ENCODE measurements around the gene GDF11.
"Not testable (repeated sequence)": the region's sequence is repeated elsewhere in the genome, so short reads cannot be mapped to it uniquely, and the experiment has no call there.

GDF11 gene

GRCh38 chr12:55741931-55742680 is 816 bp upstream of the GDF11 start:
- DNase-seq (ENCODE audit: low read depth, low spot score): no peak

GRCh38 chr12:55743406-55744339 is 751 bp downstream of the GDF11 start:
- DNase-seq (ENCODE audit: low read depth, low spot score): peak; percentile 76

- peak; percentile 43 for DNase-seq (ENCODE audit: low read depth, low spot score)
Measured at GRCh38 chr12:55744340-55745030, 1.6 kb downstream of the GDF11 start.

- peak; percentile 98 for DNase-seq (ENCODE audit: low read depth, low spot score)
Measured at GRCh38 chr12:55745361-55746173, 2.6 kb downstream of the GDF11 start.

- DNase-seq (ENCODE audit: low read depth, low spot score): no peak
Measured at GRCh38 chr12:55746174-55746912, 3.4 kb downstream of the GDF11 start.

GRCh38 chr12:55746913-55747231 is 4.0 kb downstream of the GDF11 start:
- DNase-seq (ENCODE audit: low read depth, low spot score): no peak

DNA sequence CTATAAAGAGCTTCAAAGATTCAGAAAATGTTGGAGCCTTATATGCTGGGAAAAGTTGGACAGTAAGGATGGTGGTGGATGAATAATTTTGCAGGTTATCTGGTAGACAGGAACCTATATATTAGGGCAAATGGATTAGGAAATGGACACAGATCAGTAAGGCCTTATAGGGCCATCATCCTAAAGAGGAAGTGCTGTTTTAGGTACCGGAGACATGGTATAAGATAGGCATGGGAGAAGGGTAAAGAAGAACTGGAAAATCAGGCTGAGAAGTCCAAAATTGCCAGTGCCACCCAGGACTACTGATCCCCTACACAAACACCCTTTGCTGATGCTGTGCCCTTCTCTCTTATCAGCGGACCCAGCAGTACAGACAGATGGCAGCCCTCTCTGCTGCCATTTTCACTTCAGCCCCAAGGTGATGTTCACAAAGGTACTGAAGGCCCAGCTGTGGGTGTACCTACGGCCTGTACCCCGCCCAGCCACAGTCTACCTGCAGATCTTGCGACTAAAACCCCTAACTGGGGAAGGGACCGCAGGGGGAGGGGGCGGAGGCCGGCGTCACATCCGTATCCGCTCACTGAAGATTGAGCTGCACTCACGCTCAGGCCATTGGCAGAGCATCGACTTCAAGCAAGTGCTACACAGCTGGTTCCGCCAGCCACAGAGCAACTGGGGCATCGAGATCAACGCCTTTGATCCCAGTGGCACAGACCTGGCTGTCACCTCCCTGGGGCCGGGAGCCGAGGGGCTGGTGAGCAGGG is 5.5 kb downstream of the GDF11 start:
- DNase-seq (ENCODE audit: low read depth, low spot score): no peak

DNA sequence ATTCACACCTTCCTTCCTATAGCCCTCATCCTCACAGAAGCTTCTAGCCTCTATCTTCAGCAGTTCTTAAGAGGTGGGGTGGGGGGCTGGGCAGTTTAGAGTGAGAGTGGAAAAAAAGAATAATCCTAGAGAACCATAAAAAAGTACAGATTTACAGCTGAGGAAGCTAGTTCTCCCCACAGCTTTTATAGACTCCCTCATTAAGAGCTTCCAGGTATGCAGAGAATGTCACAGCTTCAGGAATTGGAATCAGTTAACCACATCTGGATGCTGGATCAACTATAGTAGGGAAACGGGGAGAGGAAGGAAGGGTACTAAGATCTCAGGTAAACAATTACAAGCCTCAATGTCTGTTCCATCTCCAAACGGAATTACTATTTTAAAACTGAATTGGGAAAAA is 12.3 kb downstream of the GDF11 start:
- no peak for DNase-seq (ENCODE audit: low read depth, low spot score)

GRCh38 chr12:55757701-55758100 is 14.8 kb downstream of the GDF11 start:
- no peak for DNase-seq (ENCODE audit: low read depth, low spot score)

DNA sequence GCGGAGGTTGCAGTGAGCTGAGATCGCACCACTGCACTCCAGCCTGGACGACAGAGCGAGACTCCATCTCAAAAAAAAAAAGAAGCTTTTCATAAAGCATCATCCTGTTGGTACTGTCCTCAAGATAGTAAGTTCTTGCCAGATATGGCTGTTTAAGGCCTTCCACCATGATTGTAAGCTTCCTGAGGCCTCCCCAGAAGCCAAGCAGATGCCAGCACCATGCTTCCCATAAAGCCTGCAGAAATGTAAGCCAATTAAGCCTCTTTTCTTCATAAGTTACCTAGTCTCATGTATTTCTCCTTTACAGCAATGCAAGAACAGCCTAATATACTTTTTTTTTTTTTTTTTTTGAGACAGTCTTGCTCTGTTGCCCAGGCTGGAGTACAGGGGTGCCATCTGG is 15.7 kb downstream of the GDF11 start:
- DNase-seq (ENCODE audit: low read depth, low spot score): not testable (repeated sequence)

DNA sequence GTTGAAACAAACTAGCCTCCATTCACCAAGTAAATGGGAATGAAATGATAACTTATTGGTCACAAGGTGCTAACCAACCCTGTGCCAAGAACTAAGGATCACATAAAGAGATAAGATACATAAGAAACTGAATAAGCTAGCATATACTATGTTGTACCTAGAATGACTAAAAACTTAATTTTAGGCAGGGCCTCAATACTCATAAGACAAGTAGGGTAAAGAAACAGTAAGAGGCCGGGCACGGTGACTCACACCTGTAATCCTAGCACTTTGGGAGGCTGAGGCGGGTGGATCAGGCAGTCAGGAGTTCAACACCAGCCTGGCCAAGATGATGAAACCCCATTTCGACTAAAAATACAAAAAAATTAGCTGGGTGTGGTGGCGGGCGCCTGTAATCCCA is 17.7 kb downstream of the GDF11 start:
- DNase-seq (ENCODE audit: low read depth, low spot score): no peak

- no peak for DNase-seq (ENCODE audit: low read depth, low spot score)
Measured at GRCh38 chr12:55762646-55763045, 19.7 kb downstream of the GDF11 start.

DNA sequence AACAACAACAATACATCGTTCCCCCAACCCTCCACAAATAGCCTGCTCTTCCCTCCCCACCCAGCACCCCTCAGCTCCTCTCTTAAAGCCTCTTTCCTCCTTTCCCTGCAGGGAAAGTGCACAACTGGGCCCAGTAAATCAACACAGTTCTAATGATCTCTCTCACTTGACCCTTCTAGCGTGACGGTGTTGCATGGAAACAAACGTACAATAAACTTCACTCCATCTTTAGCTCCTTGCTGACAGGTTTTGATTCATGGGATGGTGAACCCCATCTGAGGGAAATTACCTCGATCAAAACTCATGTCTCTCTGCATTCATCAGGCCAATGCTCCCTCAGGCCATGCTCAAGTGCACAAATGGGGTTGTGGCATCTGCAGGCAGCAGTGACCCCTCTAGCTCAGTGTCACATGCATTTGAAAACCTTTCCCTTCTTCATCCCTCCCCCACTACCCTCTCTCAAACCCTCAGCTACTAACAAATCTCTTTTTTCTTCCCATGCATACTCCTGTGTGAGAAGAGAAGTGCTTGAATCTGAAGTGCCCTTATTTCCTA is 22.9 kb downstream of the GDF11 start:
- no peak for DNase-seq (ENCODE audit: low read depth, low spot score)

GRCh38 chr12:55767156-55767555 is 24.2 kb downstream of the GDF11 start:
- DNase-seq (ENCODE audit: low read depth, low spot score): no peak

- DNase-seq (ENCODE audit: low read depth, low spot score): no peak
Measured at GRCh38 chr12:55771736-55772135, 28.8 kb downstream of the GDF11 start.

DNA sequence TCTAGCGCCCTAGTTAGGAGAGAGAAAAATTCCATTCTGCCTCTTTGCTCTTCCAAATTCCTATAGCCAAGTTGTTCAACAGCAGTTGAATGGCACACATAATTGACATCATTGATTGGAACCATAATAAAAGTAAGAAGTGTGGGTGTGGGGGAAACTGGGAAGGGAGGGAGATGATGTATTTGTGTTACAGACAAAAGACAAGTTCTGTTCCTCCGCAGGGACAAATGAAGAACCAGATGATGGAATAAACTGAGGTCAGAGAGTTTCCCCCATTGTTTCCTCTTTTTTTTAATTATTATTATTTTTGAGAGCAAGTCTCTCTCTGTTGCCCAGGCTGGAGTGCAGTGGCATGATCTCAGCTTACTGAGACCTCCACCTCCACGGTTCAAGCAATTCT is 34.9 kb downstream of the GDF11 start:
- no peak for DNase-seq (ENCODE audit: low read depth, low spot score)

DNA sequence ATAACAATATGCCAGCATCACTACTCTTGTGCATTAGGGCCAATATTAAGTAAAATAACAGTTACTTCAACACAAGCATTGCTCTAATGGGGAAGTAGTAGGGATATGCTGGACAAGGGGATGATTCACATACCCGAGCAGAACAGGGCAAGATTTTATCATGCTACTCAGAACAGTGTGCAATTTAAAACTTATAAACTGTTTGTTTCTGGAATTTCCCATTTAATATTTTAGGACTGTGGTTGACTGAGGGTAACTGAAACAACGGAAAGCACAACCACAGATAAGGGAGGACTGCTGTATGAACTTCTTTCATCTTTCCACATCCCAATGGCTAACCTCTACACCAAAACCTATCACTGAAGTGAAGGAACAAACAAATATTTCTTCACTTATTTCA is 37.8 kb downstream of the GDF11 start:
- no peak for DNase-seq (ENCODE audit: low read depth, low spot score)

DNA sequence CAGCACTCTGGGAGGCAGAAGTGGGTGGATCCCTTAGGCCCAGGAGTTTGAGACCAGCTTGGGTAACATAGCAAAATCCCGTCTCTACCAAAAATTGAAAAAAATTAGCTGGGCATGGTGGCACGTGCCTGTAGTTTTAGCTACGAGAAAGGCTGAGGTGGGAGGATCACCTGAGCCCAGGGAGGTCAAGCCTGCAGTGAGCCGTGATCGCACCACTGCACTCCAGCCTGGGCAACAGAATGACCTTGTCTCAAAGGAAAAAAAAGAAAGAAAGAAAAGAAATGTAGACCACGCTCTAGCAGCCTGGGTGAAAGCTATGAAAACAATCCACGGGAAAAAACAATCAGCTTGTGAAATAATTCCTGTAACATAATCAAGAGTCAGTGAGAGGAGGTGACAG is 45.6 kb downstream of the GDF11 start:
- no peak for DNase-seq (ENCODE audit: low read depth, low spot score)

DNA sequence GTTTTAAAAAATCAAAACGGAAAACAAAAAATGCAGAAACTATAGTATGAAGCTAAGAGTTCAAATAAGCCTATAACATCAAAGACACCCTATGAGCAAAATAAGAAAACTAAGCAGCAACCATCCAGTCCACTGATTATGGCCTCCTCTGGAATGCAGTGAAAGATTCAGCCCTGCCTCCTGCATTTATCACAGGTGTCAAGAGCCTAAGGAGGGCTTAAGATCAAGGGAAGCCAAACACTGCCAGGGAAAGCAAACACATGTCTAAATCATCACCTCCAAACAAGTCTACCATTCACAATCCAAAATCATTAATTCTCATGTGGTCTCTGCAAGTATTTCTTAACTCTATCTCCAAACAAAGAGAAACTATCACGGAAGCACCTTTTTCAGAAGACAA is 46.2 kb downstream of the GDF11 start:
- no peak for DNase-seq (ENCODE audit: low read depth, low spot score)

DNA sequence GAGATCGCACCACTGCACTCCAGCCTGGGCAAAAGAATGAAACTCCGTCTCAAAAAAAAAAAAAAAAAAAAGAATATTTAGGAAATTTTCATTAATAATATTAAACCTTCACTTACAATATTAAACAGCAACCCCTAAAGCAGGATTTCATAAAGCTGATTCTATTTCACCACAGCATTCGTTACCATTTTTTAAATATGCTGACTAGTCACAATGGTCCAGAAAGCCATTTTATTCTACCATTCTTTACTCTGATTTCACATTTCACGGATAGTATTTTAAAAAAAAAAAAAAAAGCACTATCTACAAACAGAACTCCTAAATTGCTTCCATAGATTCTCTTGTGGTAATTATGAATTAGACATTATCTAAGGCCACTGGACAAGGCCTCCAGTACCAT is 47.0 kb downstream of the GDF11 start:
- no peak for DNase-seq (ENCODE audit: low read depth, low spot score)
